Skeletal muscle tissue (tissue), 4 donors: ENCODE results near the gene BLOC1S3. TPM values are rescaled to one million over a fixed set of nuclear protein-coding genes. Genes with fewer than 3 reads are reported as not detected.
A peak's percentile ranks its signal among the peaks of the same experiment; 100 is the strongest.

Source experiments
- H3K27ac ChIP-seq: one replicate; pipeline ENCODE4 v1.7.0; 2013; ENCODE audit warnings: mild to moderate bottlenecking, low read depth, low read length, inconsistent platforms
- H3K27me3 ChIP-seq, 3 donors: one replicate each; pipeline ENCODE4 v1.7.0; 2013; ENCODE audit warnings: low read length in 3 of 3; ENCODE audit not compliant: control insufficient read depth in 3 of 3, insufficient read depth in 3 of 3
- H3K36me3 ChIP-seq, 3 donors: one replicate each; pipeline ENCODE4 v1.7.0; 2013; ENCODE audit warnings: low read length in 3 of 3; ENCODE audit not compliant: control insufficient read depth in 3 of 3, insufficient read depth in 3 of 3
- H3K4me1 ChIP-seq, 3 donors: one replicate each; pipeline ENCODE4 v1.7.0; 2013; ENCODE audit warnings: low read length in 3 of 3, mild to moderate bottlenecking in 3 of 3; ENCODE audit not compliant: control insufficient read depth in 3 of 3, insufficient read depth in 3 of 3
- H3K4me3 ChIP-seq, 3 donors: one replicate each; pipeline ENCODE4 v1.7.0; 2013; ENCODE audit warnings: low read length in 3 of 3
- H3K9ac ChIP-seq, 3 donors: one replicate each; pipeline ENCODE4 v1.7.0; 2013; ENCODE audit warnings: low read length in 3 of 3, mild to moderate bottlenecking in 3 of 3, moderate library complexity in 2 of 3, low read depth in 1 of 3
- H3K9me3 ChIP-seq, 3 donors: one replicate each; pipeline ENCODE4 v1.7.0; 2013; ENCODE audit warnings: low read length in 3 of 3; ENCODE audit not compliant: control insufficient read depth in 3 of 3
- total RNA-seq: library from RNA; depleted of rRNA; stranded (reverse); fragments of >200 nt; gene quantifications from one replicate; pipeline ENCODE4 v1.2.3, GENCODE V29; 2014
- donor health status: Osteomylitis.

The BLOC1S3 gene
- total RNA-seq, 1 donor from 2014 or later: 4.2 TPM

- Histone ChIP-seq H3K4me1 (peaks cover 0 to 11% (median 4%) of the 10 kb centered on the region in 3 donors), H3K9ac (no peak overlapping the region), H3K27ac (no peak overlapping the region), H3K36me3 (no peaks in the 10 kb centered on the region), H3K9me3 (no peaks in the 10 kb centered on the region), H3K4me3 (no peak overlapping the region), H3K27me3 (no peaks in the 10 kb centered on the region)
Observed at GRCh38 chr19:45170146-45171106, 8.2 kb upstream of the BLOC1S3 start.

GRCh38 chr19:45171211-45171623, 7.4 kb upstream of the BLOC1S3 start:
- H3K27ac ChIP-seq: no peak overlapping the region
- H3K4me3 ChIP-seq: no peak overlapping the region
- peaks cover 0 to 11% (median 4%) of the 10 kb centered on the region in 3 donors for H3K4me1 ChIP-seq

GRCh38 chr19:45172173-45172572, 6.4 kb upstream of the BLOC1S3 start:
- Histone ChIP-seq H3K9ac (no peak overlapping the region), H3K9me3 (no peaks in the 10 kb centered on the region), H3K36me3 (no peaks in the 10 kb centered on the region), H3K4me1 (peaks cover 1 to 7% (median 4%) of the 10 kb centered on the region in 3 donors), H3K4me3 (no peak overlapping the region), H3K27ac (no peak overlapping the region), H3K27me3 (no peaks in the 10 kb centered on the region)

More at GRCh38 chr19:45171211-45171623, 7.4 kb upstream of the BLOC1S3 start:
- Histone ChIP-seq H3K9me3 (no peaks in the 10 kb centered on the region), H3K9ac (no peak overlapping the region), H3K36me3 (no peaks in the 10 kb centered on the region), H3K27me3 (no peaks in the 10 kb centered on the region)

GRCh38 chr19:45172611-45173208, 5.9 kb upstream of the BLOC1S3 start:
- Histone ChIP-seq H3K36me3 (no peaks in the 10 kb centered on the region), H3K9me3 (no peaks in the 10 kb centered on the region), H3K27ac (no peak overlapping the region), H3K4me1 (peaks cover 6 to 13% (median 10%) of the 10 kb centered on the region in 3 donors), H3K27me3 (no peaks in the 10 kb centered on the region), H3K9ac (no peak overlapping the region), H3K4me3 (no peak overlapping the region)

GRCh38 chr19:45173816-45174215, 4.8 kb upstream of the BLOC1S3 start:
- Histone ChIP-seq H3K9ac (no peak overlapping the region), H3K27me3 (no peaks in the 10 kb centered on the region), H3K4me1 (peaks cover 6 to 18% (median 10%) of the 10 kb centered on the region in 3 donors), H3K4me3 (no peak overlapping the region), H3K9me3 (no peaks in the 10 kb centered on the region), H3K36me3 (no peaks in the 10 kb centered on the region), H3K27ac (no peak overlapping the region)

GRCh38 chr19:45175515-45176345, 2.9 kb upstream of the BLOC1S3 start:
- no peak overlapping the region for H3K9ac ChIP-seq
- no peaks in the 10 kb centered on the region for H3K36me3 ChIP-seq
- H3K27ac ChIP-seq: no peak overlapping the region
- peaks cover 16 to 34% (median 25%) of the 10 kb centered on the region in 3 donors for H3K4me1 ChIP-seq
- H3K27me3 ChIP-seq: no peaks in the 10 kb centered on the region
- H3K4me3 ChIP-seq: no peak overlapping the region
- no peaks in the 10 kb centered on the region for H3K9me3 ChIP-seq

GRCh38 chr19:45177817-45178261, 745 bp upstream of the BLOC1S3 start, which contains the start of gene TRAPPC6A:
TRAPPC6A (minus strand) TSS chr19:45178237; CDS start chr19:45178218, 19 bp downstream.
- H3K4me1 ChIP-seq: peaks cover 21 to 38% (median 27%) of the 10 kb centered on the region in 3 donors
- peaks cover 0 to 5% (median 0%) of the 10 kb centered on the region in 3 donors for H3K36me3 ChIP-seq
- H3K4me3 ChIP-seq: peak within 1 kb of the TSS; percentile 95 to 98 (median 96)
- no peaks in the 10 kb centered on the region for H3K9me3 ChIP-seq
- no peaks in the 10 kb centered on the region for H3K27me3 ChIP-seq
- H3K27ac ChIP-seq: peak within 1 kb of the TSS; percentile 98
- H3K9ac ChIP-seq: peak within 1 kb of the TSS; percentile 87 to 94 (median 93)

- Histone ChIP-seq H3K9ac (peak overlapping the region; percentile 79 to 93 (median 92)), H3K4me3 (peak overlapping the region; percentile 95 to 98 (median 96))
Observed at GRCh38 chr19:45179072-45179891, 698 bp downstream of the BLOC1S3 start.

More at GRCh38 chr19:45179072-45179891, 698 bp downstream of the BLOC1S3 start:
- Histone ChIP-seq H3K27me3 (no peaks in the 10 kb centered on the region), H3K4me1 (peaks cover 21 to 38% (median 27%) of the 10 kb centered on the region in 3 donors), H3K9me3 (no peaks in the 10 kb centered on the region), H3K27ac (peak overlapping the region; percentile 88), H3K36me3 (peaks cover 0 to 5% (median 0%) of the 10 kb centered on the region in 3 donors)
